Right lobe of liver (tissue), 6 donors: ENCODE results near the gene AKR7A2. TPM values are rescaled to one million over a fixed set of nuclear protein-coding genes. Genes with fewer than 3 reads are reported as not detected.
A peak's percentile ranks its signal among the peaks of the same experiment; 100 is the strongest.

Experiments
- ATAC-seq, 4 donors: fragments of 200-7000 bp; cut with Tn5 transposase; one replicate each; pipeline ENCODE4 v1.9.1; 2020; ENCODE audit warnings: mild to moderate bottlenecking in 4 of 4, moderate library complexity in 4 of 4
- DNase-seq, 3 donors: peaks; one replicate each; pipeline ENCODE4 v3.0.0-alpha.2; 2020
- H3K27ac ChIP-seq, 3 donors: fragments of 200-600 bp; one replicate each; pipeline ENCODE4 v1.8.0; 2022
- H3K27me3 ChIP-seq, 2 donors: fragments of 200-600 bp; one replicate each; pipeline ENCODE4 v1.8.0; 2022
- H3K36me3 ChIP-seq, 4 donors: fragments of 200-600 bp; sonication (generic) in 1 of 4; one replicate each; pipeline versions ENCODE4 v1.5.1 to v1.8.0; 2017 to 2022; ENCODE audit warnings: control low read depth in 1 of 4
- H3K4me1 ChIP-seq, 4 donors: fragments of 200-600 bp; sonication (generic) in 1 of 4; one replicate each; pipeline versions ENCODE4 v1.5.1 to v1.8.0; 2017 to 2022; ENCODE audit warnings: control low read depth in 1 of 4
- H3K4me3 ChIP-seq, 3 donors: fragments of 200-600 bp; one replicate each; pipeline ENCODE4 v1.8.0; 2022
- H3K9me3 ChIP-seq, 4 donors: fragments of 200-600 bp; sonication (generic) in 1 of 4; one replicate each; pipeline versions ENCODE4 v1.5.1 to v1.8.0; 2017 to 2022; ENCODE audit warnings: control low read depth in 1 of 4
- CTCF ChIP-seq, 4 donors: fragments of 200-600 bp in 3 of 4; fragments of 450-650 bp in 1 of 4; IDR thresholded peaks; one replicate each; pipeline versions ENCODE4 v1.5.1 to v1.8.0; 2016 to 2022; ENCODE audit warnings: antibody characterized with exemption in 4 of 4, mild to moderate bottlenecking in 2 of 4
- POLR2A ChIP-seq: fragments of 450-650 bp; IDR thresholded peaks from one replicate; pipeline ENCODE4 v1.6.1; 2017; ENCODE audit warnings: antibody characterized with exemption, mild to moderate bottlenecking
- WGBS: methylation state at CpG from one replicate; pipeline ENCODE4 v1.1.6; 2018; ENCODE audit warnings: low coverage, low lambda C conversion rate; ENCODE audit not compliant: insufficient coverage; ENCODE audit errors: missing lambda C conversion rate; 5-methylcytosine and 5-hydroxymethylcytosine counted together
- intact Hi-C, 2 donors: fragments of 100-400 bp; cut with DNase I; formaldehyde crosslinking; loops; one replicate each; pipeline versions ENCODE4 v1.11.2 to v1.14.1; 2022
- total RNA-seq, 6 experiments: library from RNA; depleted of rRNA in 2 of 6; stranded (reverse); fragments of >200 nt in 2 of 6; fragmentation: NEBNext Ultra II Directional in 3 of 6; extraction: Animal tissue kit (Norgen Biotek cat#: 25700) in 3 of 6; gene quantifications; one replicate each; pipeline versions ENCODE4 v1.1.0 to v1.2.4, GENCODE V29; 2016 to 2023
- donor health status: DM: no; HTN: yes; CAD: no.
- donor health status: DM: no; HTN: no; CAD: no.
- donor health status: DM: no; HTN: no; CAD: no.
- donor health status: DM: no; HTN: yes; CAD: no.
- donor health status: DM: no; HTN: yes; CAD: no.

AKR7A2 gene
- total RNA-seq, 6 experiments from 2014 or later = 41.4 to 85.1 (median 51.2) TPM

GRCh38 chr1:19345391-19345790 is 33.4 kb upstream of the AKR7A2 start:
- Histone ChIP-seq H3K4me1 (peaks cover 0 to 9% (median 3%) of the 10 kb centered on the region in 4 donors), H3K36me3 (peaks cover 0 to 30% (median 5%) of the 10 kb centered on the region in 4 donors), H3K27ac (no peak overlapping the region), H3K27me3 (no peaks in the 10 kb centered on the region), H3K4me3 (no peak overlapping the region), H3K9me3 (no peaks in the 10 kb centered on the region)
- no peak for DNase-seq
- ATAC-seq = no peak
- no CpG with 5 or more reads among the region's 8 CpGs for WGBS
- intact Hi-C loops = loop anchor here (10.0 kb wide), 1 partner anchor 309 kb away; no protein-coding TSS in a partner anchor
- TF ChIP-seq POLR2A = no peak
- TF ChIP-seq CTCF (IDR thresholded peaks at IDR 0.05) = no peak

- Histone ChIP-seq H3K9me3 (no peaks in the 10 kb centered on the region), H3K27me3 (no peaks in the 10 kb centered on the region), H3K4me3 (no peak overlapping the region), H3K4me1 (peaks cover 0 to 9% (median 3%) of the 10 kb centered on the region in 4 donors), H3K36me3 (peaks cover 0 to 25% (median 5%) of the 10 kb centered on the region in 4 donors), H3K27ac (no peak overlapping the region)
- no peak for DNase-seq
- TF ChIP-seq CTCF (IDR thresholded peaks at IDR 0.05) (no peak), POLR2A (no peak)
- peak; percentile 7 to 48 (median 16) for ATAC-seq
- intact Hi-C loops = loop anchor here (10.0 kb wide), 1 partner anchor 310 kb away; no protein-coding TSS in a partner anchor
- no CpG with 5 or more reads among the region's 11 CpGs for WGBS
Measured at GRCh38 chr1:19344831-19345230, 32.9 kb upstream of the AKR7A2 start.

- Histone ChIP-seq H3K36me3 (peaks cover 0 to 22% (median 5%) of the 10 kb centered on the region in 4 donors), H3K4me1 (peaks cover 0 to 9% (median 4%) of the 10 kb centered on the region in 4 donors), H3K4me3 (no peak overlapping the region), H3K27ac (no peak overlapping the region), H3K9me3 (no peaks in the 10 kb centered on the region), H3K27me3 (no peaks in the 10 kb centered on the region)
- intact Hi-C loops = loop anchor here (10.0 kb wide), 1 partner anchor 310 kb away; no protein-coding TSS in a partner anchor
- ATAC-seq (peak; percentile 89 to 92 (median 90)), DNase-seq (peak; percentile 70 to 76 (median 72))
- TF ChIP-seq POLR2A (no peak), CTCF (IDR thresholded peaks at IDR 0.05) (peak; percentile 95 to 97 (median 96))
- WGBS = 18% methylated on average over 9 of the region's 12 CpGs
Measured at GRCh38 chr1:19344372-19344810, 32.4 kb upstream of the AKR7A2 start.

GRCh38 chr1:19343617-19344350 is 31.8 kb upstream of the AKR7A2 start:
- intact Hi-C loops = loop anchor here (10.0 kb wide), 1 partner anchor 311 kb away; no protein-coding TSS in a partner anchor
- no peaks in the 10 kb centered on the region for H3K9me3 ChIP-seq
- no peak overlapping the region for H3K4me3 ChIP-seq
- TF ChIP-seq CTCF (IDR thresholded peaks at IDR 0.05) (no peak), POLR2A (no peak)
- no peaks in the 10 kb centered on the region for H3K27me3 ChIP-seq
- H3K36me3 ChIP-seq = peaks cover 0 to 22% (median 5%) of the 10 kb centered on the region in 4 donors
- peaks cover 0 to 11% (median 5%) of the 10 kb centered on the region in 4 donors for H3K4me1 ChIP-seq
- no peak for ATAC-seq
- WGBS = 60% methylated on average over 1 of the region's 20 CpGs
- H3K27ac ChIP-seq = no peak overlapping the region
- no peak for DNase-seq
